Right atrium auricular region (tissue), 2 donors: Measurements from ENCODE around the gene CYP11A1. TPM values are rescaled to one million over a fixed set of nuclear protein-coding genes. Genes with fewer than 3 reads are reported as not detected.
"Not testable (repeated sequence)": the region's sequence is repeated elsewhere in the genome, so short reads cannot be mapped to it uniquely, and the experiment has no call there.

Experiments
- DNase-seq: peaks from one replicate; pipeline ENCODE4 v3.0.0-alpha.2; 2019; ENCODE audit warnings: low spot score
- H3K27ac ChIP-seq, 2 donors: fragments of 200-600 bp; sonication (generic); 1 replicate in 1 of 2; 2 replicates in 1 of 2; pipeline ENCODE4 v1.5.1; 2016 to 2019
- H3K27me3 ChIP-seq, 2 donors: fragments of 200-600 bp; sonication (generic); one replicate each; pipeline versions ENCODE4 v1.5.1 to v1.6.0; 2017 to 2019
- H3K36me3 ChIP-seq: fragments of 200-600 bp; sonication (generic); one replicate; pipeline ENCODE4 v1.5.1; 2016
- H3K4me1 ChIP-seq, 2 donors: fragments of 200-600 bp; sonication (generic); one replicate each; pipeline versions ENCODE4 v1.5.1 to v1.6.0; 2017 to 2019
- H3K4me3 ChIP-seq, 2 donors: fragments of 200-600 bp; sonication (generic); 1 replicate in 1 of 2; 2 replicates in 1 of 2; pipeline ENCODE4 v1.5.1; 2017 to 2019; ENCODE audit warnings: mild to moderate bottlenecking in 1 of 2, moderate library complexity in 1 of 2
- H3K9me3 ChIP-seq, 2 donors: fragments of 200-600 bp; sonication (generic); one replicate each; pipeline ENCODE4 v1.5.1; 2019
- total RNA-seq, 2 donors: library from RNA; depleted of rRNA; stranded (reverse); fragments of >200 nt; gene quantifications; one replicate each; pipeline ENCODE4 v1.1.0, GENCODE V29; 2016
- TF ChIP-seq, protein P1 (sequence below), 2 donors: fragments of 200-600 bp; sonication (generic); IDR thresholded peaks; one replicate each; pipeline ENCODE4 v1.5.1; 2019; ENCODE audit warnings: antibody characterized with exemption in 2 of 2

The CYP11A1 gene
- total RNA-seq, 2 donors from 2014 or later: 0.71 to 1.0 TPM

DNA sequence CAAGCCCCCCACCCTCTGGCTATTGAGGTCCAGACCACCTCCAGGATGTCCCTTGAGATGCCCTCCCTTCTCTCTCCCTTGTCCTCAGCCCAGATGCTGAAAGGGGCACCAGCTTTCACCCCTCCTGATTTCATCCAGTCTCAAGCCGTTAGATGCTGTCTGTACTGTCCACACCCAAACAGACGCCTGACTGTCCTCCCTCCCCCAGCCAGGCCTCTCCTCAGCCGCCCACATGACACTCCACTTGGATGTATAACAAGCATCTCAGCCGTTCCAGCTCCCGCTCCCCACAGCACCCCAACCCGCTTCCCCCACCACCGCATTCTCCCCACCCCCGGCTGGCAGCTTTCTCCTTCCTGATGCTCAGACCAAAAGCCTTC, 25.0 kb upstream of the CYP11A1 start:
- no peaks in the 10 kb centered on the region for H3K36me3 ChIP-seq
- no peaks in the 10 kb centered on the region for H3K4me1 ChIP-seq
- DNase-seq: no peak
- H3K27me3 ChIP-seq: no peaks in the 10 kb centered on the region
- TF ChIP-seq, protein P1, sequence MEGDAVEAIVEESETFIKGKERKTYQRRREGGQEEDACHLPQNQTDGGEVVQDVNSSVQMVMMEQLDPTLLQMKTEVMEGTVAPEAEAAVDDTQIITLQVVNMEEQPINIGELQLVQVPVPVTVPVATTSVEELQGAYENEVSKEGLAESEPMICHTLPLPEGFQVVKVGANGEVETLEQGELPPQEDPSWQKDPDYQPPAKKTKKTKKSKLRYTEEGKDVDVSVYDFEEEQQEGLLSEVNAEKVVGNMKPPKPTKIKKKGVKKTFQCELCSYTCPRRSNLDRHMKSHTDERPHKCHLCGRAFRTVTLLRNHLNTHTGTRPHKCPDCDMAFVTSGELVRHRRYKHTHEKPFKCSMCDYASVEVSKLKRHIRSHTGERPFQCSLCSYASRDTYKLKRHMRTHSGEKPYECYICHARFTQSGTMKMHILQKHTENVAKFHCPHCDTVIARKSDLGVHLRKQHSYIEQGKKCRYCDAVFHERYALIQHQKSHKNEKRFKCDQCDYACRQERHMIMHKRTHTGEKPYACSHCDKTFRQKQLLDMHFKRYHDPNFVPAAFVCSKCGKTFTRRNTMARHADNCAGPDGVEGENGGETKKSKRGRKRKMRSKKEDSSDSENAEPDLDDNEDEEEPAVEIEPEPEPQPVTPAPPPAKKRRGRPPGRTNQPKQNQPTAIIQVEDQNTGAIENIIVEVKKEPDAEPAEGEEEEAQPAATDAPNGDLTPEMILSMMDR (IDR thresholded peaks at IDR 0.05): no peak
- no peak overlapping the region for H3K4me3 ChIP-seq
- H3K27ac ChIP-seq: no peak overlapping the region
- no peaks in the 10 kb centered on the region for H3K9me3 ChIP-seq

DNA sequence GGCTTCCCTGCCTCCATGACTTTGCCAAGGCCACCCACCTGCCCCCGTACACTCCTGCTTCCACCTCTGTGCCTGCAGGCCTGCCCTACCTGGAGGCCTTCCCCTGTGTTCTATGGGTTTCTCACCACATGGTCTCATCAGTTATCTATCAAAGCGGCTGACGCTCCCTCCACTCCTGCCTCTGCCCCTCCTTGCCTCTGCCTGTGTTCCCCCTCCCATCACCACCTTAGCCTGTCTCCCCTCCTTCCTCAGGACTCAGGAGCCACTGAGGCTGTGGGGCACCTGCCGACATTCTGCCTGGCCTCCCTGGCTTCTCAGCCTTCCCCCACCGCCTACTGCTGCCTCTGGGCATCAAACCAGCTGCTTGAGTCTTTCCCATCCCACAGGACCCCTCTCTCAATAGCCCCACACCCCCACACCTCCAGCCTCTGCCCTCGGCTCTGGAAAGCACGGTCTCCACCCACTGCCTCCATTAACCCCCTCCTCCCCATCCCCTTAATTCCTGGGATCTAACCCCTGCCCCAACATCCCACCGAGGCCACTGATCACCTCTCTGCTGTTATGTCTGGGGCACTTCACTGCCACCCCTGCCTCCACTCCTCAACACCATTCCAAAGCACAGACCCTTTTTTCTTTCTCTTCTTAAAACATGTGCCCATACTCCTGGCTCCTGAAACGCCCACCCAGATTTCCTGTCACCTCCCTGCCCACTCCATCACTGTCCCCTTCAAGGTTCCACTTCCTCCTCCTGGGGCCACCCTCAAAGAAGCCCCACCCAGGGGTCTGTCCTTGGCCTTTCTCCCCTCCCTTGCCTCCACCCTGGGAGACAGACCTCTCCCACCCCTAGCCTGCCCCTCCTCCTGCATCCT, 24.4 kb upstream of the CYP11A1 start:
- no peak for DNase-seq
- Histone ChIP-seq H3K27ac (no peak overlapping the region), H3K4me1 (no peaks in the 10 kb centered on the region), H3K36me3 (no peaks in the 10 kb centered on the region), H3K27me3 (no peaks in the 10 kb centered on the region), H3K9me3 (no peaks in the 10 kb centered on the region), H3K4me3 (no peak overlapping the region)
- TF ChIP-seq, protein P1 (IDR thresholded peaks at IDR 0.05): no peak

GRCh38 chr15:74390647-74391288, 23.3 kb upstream of the CYP11A1 start:
- no peak overlapping the region for H3K4me3 ChIP-seq
- H3K36me3 ChIP-seq: no peaks in the 10 kb centered on the region
- no peak for DNase-seq
- H3K27ac ChIP-seq: no peak overlapping the region
- TF ChIP-seq, protein P1 (IDR thresholded peaks at IDR 0.05): no peak
- no peaks in the 10 kb centered on the region for H3K27me3 ChIP-seq
- H3K9me3 ChIP-seq: no peaks in the 10 kb centered on the region
- peaks cover 0 to 9% of the 10 kb centered on the region in 2 donors for H3K4me1 ChIP-seq

- H3K36me3 ChIP-seq, DNase-seq, H3K27me3 ChIP-seq, H3K9me3 ChIP-seq, H3K4me3 ChIP-seq, H3K27ac ChIP-seq: not testable (repeated sequence)
- peaks cover 0 to 15% of the 10 kb centered on the region in 2 donors for H3K4me1 ChIP-seq
Measured at GRCh38 chr15:74390049-74390646, 22.7 kb upstream of the CYP11A1 start.

GRCh38 chr15:74389241-74390048, 22.0 kb upstream of the CYP11A1 start:
- Histone ChIP-seq H3K4me1 (peaks cover 0 to 19% of the 10 kb centered on the region in 2 donors), H3K36me3 (no peaks in the 10 kb centered on the region), H3K27ac (no peak overlapping the region), H3K9me3 (no peaks in the 10 kb centered on the region), H3K27me3 (no peaks in the 10 kb centered on the region), H3K4me3 (no peak overlapping the region)
- TF ChIP-seq, protein P1 (IDR thresholded peaks at IDR 0.05): no peak
- no peak for DNase-seq
